Natural killer cell treated with Interleukin-12 subunit alpha and Interleukin-12 subunit beta and Interleukin-15 and Interleukin-18, amount 100 ng/mL, for 72 hours (primary cell): Measurements from ENCODE around the gene LCE3B. TPM values are rescaled to one million over a fixed set of nuclear protein-coding genes. Genes with fewer than 3 reads are reported as not detected.
"Not testable (repeated sequence)": the region's sequence is repeated elsewhere in the genome, so short reads cannot be mapped to it uniquely, and the experiment has no call there.

Experiments
- ATAC-seq, 2 donors: fragments of 150-1000 bp; cut with Tn5 transposase in 1 of 2; sonication (Bioruptor Pico), chemical (Tn5 transposase) in 1 of 2; 2 replicates each; pipeline ENCODE4 v1.10.0; 2021
- DNase-seq: peaks from one replicate; pipeline ENCODE4 v3.0.0; 2022; ENCODE audit warnings: low spot score
- H3K27ac Mint-ChIP-seq, 2 donors: 1 replicate in 1 of 2; 2 replicates in 1 of 2; pipeline ENCODE4 v1.8.0; 2022; ENCODE audit warnings: mixed read lengths in 2 of 2, mild to moderate bottlenecking in 1 of 2, moderate library complexity in 1 of 2
- H3K27me3 Mint-ChIP-seq, 2 donors: 1 replicate in 1 of 2; 2 replicates in 1 of 2; pipeline ENCODE4 v1.8.0; 2022; ENCODE audit warnings: mixed read lengths in 2 of 2
- H3K36me3 Mint-ChIP-seq: one replicate; pipeline ENCODE4 v1.8.0; 2022; ENCODE audit warnings: mixed read lengths
- H3K4me1 Mint-ChIP-seq, 2 donors: 1 replicate in 1 of 2; 2 replicates in 1 of 2; pipeline ENCODE4 v1.8.0; 2022; ENCODE audit warnings: low read depth in 2 of 2, mixed read lengths in 2 of 2, mild to moderate bottlenecking in 1 of 2
- H3K4me3 Mint-ChIP-seq: one replicate; pipeline ENCODE4 v1.8.0; 2022; ENCODE audit warnings: mixed read lengths
- H3K9me3 Mint-ChIP-seq: 2 replicates; pipeline ENCODE4 v1.8.0; 2022; ENCODE audit warnings: mixed read lengths
- total RNA-seq, 2 donors: library from RNA; stranded (reverse); gene quantifications; one replicate each; pipeline ENCODE4 v1.2.3, GENCODE V29; 2022

LCE3B gene
- not detected for total RNA-seq

- H3K9me3 Mint-ChIP-seq = peaks cover 3% of the 10 kb centered on the region
- peaks cover 7 to 8% of the 10 kb centered on the region in 2 donors for H3K27me3 Mint-ChIP-seq
- no peak within 1 kb of the TSS for H3K4me3 Mint-ChIP-seq
- ATAC-seq = no peak
- H3K27ac Mint-ChIP-seq = no peak within 1 kb of the TSS
- no peak for DNase-seq
- H3K4me1 Mint-ChIP-seq = no peaks in the 10 kb centered on the region
- peaks cover 4% of the 10 kb centered on the region for H3K36me3 Mint-ChIP-seq
These were observed at the start of gene LCE3B for GRCh38 chr1:152613511-152613910. Gene LCE3B (plus strand): TSS chr1:152613811. CDS start chr1:152613811, 0 bp downstream.

- Mint-ChIP-seq H3K27me3 (peaks cover 21 to 31% of the 10 kb centered on the region in 2 donors), H3K4me3 (peak overlapping the region; percentile 47), H3K9me3 (no peaks in the 10 kb centered on the region), H3K36me3 (peaks cover 7% of the 10 kb centered on the region), H3K27ac (peak overlapping the region in 1 of 2 donors; percentile 26), H3K4me1 (peaks cover 0 to 9% of the 10 kb centered on the region in 2 donors)
- no peak for ATAC-seq
- no peak for DNase-seq
These were observed 48.5 kb upstream of the LCE3B start for GRCh38 chr1:152565115-152565514.

- Mint-ChIP-seq H3K27ac (peak overlapping the region in 1 of 2 donors; percentile 26), H3K36me3 (peaks cover 7% of the 10 kb centered on the region), H3K9me3 (no peaks in the 10 kb centered on the region), H3K27me3 (peaks cover 21 to 31% of the 10 kb centered on the region in 2 donors), H3K4me3 (no peak overlapping the region), H3K4me1 (peaks cover 0 to 9% of the 10 kb centered on the region in 2 donors)
- DNase-seq = no peak
- peak; percentile 48 to 53 for ATAC-seq
These were observed 47.9 kb upstream of the LCE3B start for GRCh38 chr1:152565535-152566215.

- H3K27me3 Mint-ChIP-seq = peaks cover 24 to 41% of the 10 kb centered on the region in 2 donors
- no peak for DNase-seq
- H3K4me1 Mint-ChIP-seq = peaks cover 0 to 9% of the 10 kb centered on the region in 2 donors
- peak in 1 of 2 donors; percentile 31 for ATAC-seq
- peaks cover 7% of the 10 kb centered on the region for H3K36me3 Mint-ChIP-seq
- H3K27ac Mint-ChIP-seq = no peak within 1 kb of the TSS
- no peaks in the 10 kb centered on the region for H3K9me3 Mint-ChIP-seq
- no peak within 1 kb of the TSS for H3K4me3 Mint-ChIP-seq
These were observed 46.9 kb upstream of the LCE3B start, which contains the start of gene LCE3E for GRCh38 chr1:152566681-152567080. Gene LCE3E (minus strand): TSS chr1:152566780. CDS start chr1:152566208, 572 bp downstream.

GRCh38 chr1:152577168-152577567 lies 36.4 kb upstream of the LCE3B start:
- no peaks in the 10 kb centered on the region for H3K4me1 Mint-ChIP-seq
- H3K9me3 Mint-ChIP-seq = no peaks in the 10 kb centered on the region
- DNase-seq (no peak), ATAC-seq (peak in 1 of 2 donors; percentile 86)
- H3K4me3 Mint-ChIP-seq = no peak overlapping the region
- H3K27ac Mint-ChIP-seq = no peak overlapping the region
- peaks cover 25 to 50% of the 10 kb centered on the region in 2 donors for H3K27me3 Mint-ChIP-seq
- H3K36me3 Mint-ChIP-seq = no peaks in the 10 kb centered on the region

GRCh38 chr1:152579526-152579925 lies 34.1 kb upstream of the LCE3B start:
- not testable (repeated sequence) for H3K36me3 Mint-ChIP-seq, H3K4me1 Mint-ChIP-seq, ATAC-seq, DNase-seq, H3K4me3 Mint-ChIP-seq, H3K9me3 Mint-ChIP-seq, H3K27ac Mint-ChIP-seq
- peaks cover 14 to 29% of the 10 kb centered on the region in 2 donors for H3K27me3 Mint-ChIP-seq

- no peaks in the 10 kb centered on the region for H3K4me1 Mint-ChIP-seq
- H3K27ac Mint-ChIP-seq = no peak within 1 kb of the TSS
- no peak within 1 kb of the TSS for H3K4me3 Mint-ChIP-seq
- DNase-seq (no peak), ATAC-seq (no peak)
- no peaks in the 10 kb centered on the region for H3K36me3 Mint-ChIP-seq
- H3K9me3 Mint-ChIP-seq = no peaks in the 10 kb centered on the region
- peaks cover 10 to 20% of the 10 kb centered on the region in 2 donors for H3K27me3 Mint-ChIP-seq
These were observed 33.2 kb upstream of the LCE3B start, which contains the start of gene LCE3D for GRCh38 chr1:152580433-152580832. Gene LCE3D (minus strand): TSS chr1:152580516. CDS start chr1:152579936, 580 bp downstream.

- ATAC-seq = peak in 1 of 2 donors; percentile 41
- Mint-ChIP-seq H3K27me3 (peaks cover 12 to 27% of the 10 kb centered on the region in 2 donors), H3K27ac (no peak overlapping the region)
These were observed 31.0 kb upstream of the LCE3B start for GRCh38 chr1:152582647-152583046.

GRCh38 chr1:152585586-152585985 lies 28.0 kb upstream of the LCE3B start:
- DNase-seq (no peak), ATAC-seq (no peak)
- H3K4me3 Mint-ChIP-seq = no peak overlapping the region
- no peaks in the 10 kb centered on the region for H3K4me1 Mint-ChIP-seq
- peaks cover 4 to 22% of the 10 kb centered on the region in 2 donors for H3K27me3 Mint-ChIP-seq
- no peaks in the 10 kb centered on the region for H3K9me3 Mint-ChIP-seq
- H3K36me3 Mint-ChIP-seq = no peaks in the 10 kb centered on the region
- no peak overlapping the region for H3K27ac Mint-ChIP-seq

More at GRCh38 chr1:152582647-152583046, 31.0 kb upstream of the LCE3B start:
- Mint-ChIP-seq H3K9me3 (no peaks in the 10 kb centered on the region), H3K36me3 (no peaks in the 10 kb centered on the region), H3K4me1 (no peaks in the 10 kb centered on the region), H3K4me3 (no peak overlapping the region)
- DNase-seq = no peak

- peaks cover 5% of the 10 kb centered on the region for H3K9me3 Mint-ChIP-seq
- H3K27ac Mint-ChIP-seq = no peak overlapping the region
- H3K4me3 Mint-ChIP-seq = no peak overlapping the region
- no peak for DNase-seq
- no peaks in the 10 kb centered on the region for H3K27me3 Mint-ChIP-seq
- H3K4me1 Mint-ChIP-seq = no peaks in the 10 kb centered on the region
- no peaks in the 10 kb centered on the region for H3K36me3 Mint-ChIP-seq
- no peak for ATAC-seq
These were observed 16.6 kb upstream of the LCE3B start for GRCh38 chr1:152596986-152597385.

GRCh38 chr1:152599934-152600333 lies 13.7 kb upstream of the LCE3B start, which contains the start of gene LCE3C:
Gene LCE3C (plus strand): TSS chr1:152600234. CDS start chr1:152600732, 498 bp downstream.
- Mint-ChIP-seq H3K4me3 (no peak within 1 kb of the TSS), H3K27ac (no peak within 1 kb of the TSS), H3K9me3 (peaks cover 2% of the 10 kb centered on the region), H3K36me3 (no peaks in the 10 kb centered on the region), H3K27me3 (peaks cover 0 to 6% of the 10 kb centered on the region in 2 donors), H3K4me1 (no peaks in the 10 kb centered on the region)
- ATAC-seq = no peak
- no peak for DNase-seq

- ATAC-seq (peak in 1 of 2 donors; percentile 50), DNase-seq (no peak)
- Mint-ChIP-seq H3K4me1 (peaks cover 3 to 4% of the 10 kb centered on the region in 2 donors), H3K27me3 (peaks cover 21 to 27% of the 10 kb centered on the region in 2 donors), H3K9me3 (peaks cover 6% of the 10 kb centered on the region), H3K27ac (no peak overlapping the region), H3K4me3 (no peak overlapping the region), H3K36me3 (peaks cover 7% of the 10 kb centered on the region)
These were observed 8.4 kb downstream of the LCE3B start for GRCh38 chr1:152621993-152622392.

GRCh38 chr1:152622803-152623202 lies 9.2 kb downstream of the LCE3B start, which contains the start of gene LCE3A:
Gene LCE3A (minus strand): TSS chr1:152623103. CDS start chr1:152623103, 0 bp downstream.
- Mint-ChIP-seq H3K4me1 (peaks cover 3 to 4% of the 10 kb centered on the region in 2 donors), H3K36me3 (peaks cover 7% of the 10 kb centered on the region), H3K27ac (no peak within 1 kb of the TSS), H3K4me3 (no peak within 1 kb of the TSS), H3K9me3 (peaks cover 6% of the 10 kb centered on the region), H3K27me3 (peaks cover 22 to 35% of the 10 kb centered on the region in 2 donors)
- peak; percentile 58 to 69 for ATAC-seq
- DNase-seq = no peak

- Mint-ChIP-seq H3K4me3 (no peak overlapping the region), H3K9me3 (peaks cover 5% of the 10 kb centered on the region), H3K36me3 (peaks cover 5% of the 10 kb centered on the region), H3K4me1 (peaks cover 3 to 4% of the 10 kb centered on the region in 2 donors), H3K27me3 (peaks cover 23 to 39% of the 10 kb centered on the region in 2 donors), H3K27ac (no peak overlapping the region)
- peak; percentile 41 to 48 for ATAC-seq
- no peak for DNase-seq
These were observed 9.7 kb downstream of the LCE3B start for GRCh38 chr1:152623203-152623844.
